ENCODE data around the gene RASEF.

Gene RASEF

GRCh38 chr9:83039303-83039702 lies 23.6 kb downstream of the RASEF start:
- TF ChIP-seq CTCF (IDR thresholded peaks at IDR 0.05): no peak
- H3K9me3 ChIP-seq: no peaks in the 10 kb centered on the region
- intact Hi-C loops (cut with DNase I; ENCODE audit: low total_unique reads): no loop called here
- no peaks in the 10 kb centered on the region for H3K36me3 ChIP-seq
- DNase-seq: no peak
- no peaks in the 10 kb centered on the region for H3K27me3 ChIP-seq
- H3K27ac ChIP-seq: no peak overlapping the region
- no peaks in the 10 kb centered on the region for H3K4me1 ChIP-seq
- H3K4me3 ChIP-seq: no peak overlapping the region

- H3K4me1 ChIP-seq: no peaks in the 10 kb centered on the region
- no peaks in the 10 kb centered on the region for H3K9me3 ChIP-seq
- no peak overlapping the region for H3K27ac ChIP-seq
- intact Hi-C loops (cut with DNase I; ENCODE audit: low total_unique reads): no loop called here
- no peak overlapping the region for H3K4me3 ChIP-seq
- no peak for DNase-seq
- H3K27me3 ChIP-seq: no peaks in the 10 kb centered on the region
- H3K36me3 ChIP-seq: no peaks in the 10 kb centered on the region
- TF ChIP-seq CTCF (IDR thresholded peaks at IDR 0.05): no peak
These were observed 26.9 kb downstream of the RASEF start for GRCh38 chr9:83036043-83036442.

- intact Hi-C loops (cut with DNase I; ENCODE audit: low total_unique reads): no loop called here
- Histone ChIP-seq H3K4me3 (no peak overlapping the region), H3K27ac (no peak overlapping the region), H3K36me3 (no peaks in the 10 kb centered on the region), H3K9me3 (no peaks in the 10 kb centered on the region), H3K27me3 (no peaks in the 10 kb centered on the region), H3K4me1 (no peaks in the 10 kb centered on the region)
- TF ChIP-seq CTCF (IDR thresholded peaks at IDR 0.05): no peak
- no peak for DNase-seq
These were observed 27.8 kb downstream of the RASEF start for GRCh38 chr9:83035143-83035542.

GRCh38 chr9:83034587-83034986 lies 28.4 kb downstream of the RASEF start:
- Histone ChIP-seq H3K9me3 (no peaks in the 10 kb centered on the region), H3K36me3 (no peaks in the 10 kb centered on the region), H3K4me3 (no peak overlapping the region), H3K27ac (no peak overlapping the region), H3K27me3 (no peaks in the 10 kb centered on the region), H3K4me1 (no peaks in the 10 kb centered on the region)
- intact Hi-C loops (cut with DNase I; ENCODE audit: low total_unique reads): no loop called here
- DNase-seq: no peak
- no peak for TF ChIP-seq CTCF (IDR thresholded peaks at IDR 0.05)

- Histone ChIP-seq H3K4me3 (no peak overlapping the region), H3K36me3 (no peaks in the 10 kb centered on the region), H3K4me1 (no peaks in the 10 kb centered on the region), H3K27ac (no peak overlapping the region), H3K9me3 (no peaks in the 10 kb centered on the region), H3K27me3 (no peaks in the 10 kb centered on the region)
- no peak for TF ChIP-seq CTCF (IDR thresholded peaks at IDR 0.05)
- no peak for DNase-seq
- intact Hi-C loops (cut with DNase I; ENCODE audit: low total_unique reads): no loop called here
These were observed 28.9 kb downstream of the RASEF start for GRCh38 chr9:83034026-83034425.

GRCh38 chr9:83032065-83032625 lies 30.8 kb downstream of the RASEF start:
- no peak for DNase-seq
- intact Hi-C loops (cut with DNase I; ENCODE audit: low total_unique reads): no loop called here
- H3K27ac ChIP-seq: no peak overlapping the region
- no peaks in the 10 kb centered on the region for H3K4me1 ChIP-seq
- H3K27me3 ChIP-seq: no peaks in the 10 kb centered on the region
- H3K4me3 ChIP-seq: no peak overlapping the region
- no peaks in the 10 kb centered on the region for H3K36me3 ChIP-seq
- no peak for TF ChIP-seq CTCF (IDR thresholded peaks at IDR 0.05)
- no peaks in the 10 kb centered on the region for H3K9me3 ChIP-seq

Data from tibial artery (tissue), 4 donors.